Central memory CD8-positive, alpha-beta T cell (primary cell): ENCODE measurements around the gene SLC39A11.
A peak's percentile ranks its signal among the peaks of the same experiment; 100 is the strongest.
"Not testable (repeated sequence)": the region's sequence is repeated elsewhere in the genome, so short reads cannot be mapped to it uniquely, and the experiment has no call there.

Source experiments
- ATAC-seq: fragments of 150-1000 bp; cut with Tn5 transposase; replicated peaks from 2 replicates; pipeline ENCODE4 v1.10.0; 2022; ENCODE audit warnings: mild to moderate bottlenecking, moderate FRiP score, moderate number of reproducible peaks; ENCODE audit not compliant: poor library complexity, severe bottlenecking; ENCODE audit errors: extremely low read depth
- DNase-seq, 2 donors: peaks; one replicate each; pipeline ENCODE4 v3.0.0; 2021; ENCODE audit warnings: low spot score in 2 of 2
- H3K27ac Mint-ChIP-seq: one replicate; pipeline ENCODE4 v1.8.0; 2022; ENCODE audit warnings: low read depth, mild to moderate bottlenecking, moderate library complexity, mixed read lengths
- H3K27me3 Mint-ChIP-seq: one replicate; pipeline ENCODE4 v1.8.0; 2022; ENCODE audit warnings: mixed read lengths
- H3K36me3 Mint-ChIP-seq: one replicate; pipeline ENCODE4 v1.8.0; 2022; ENCODE audit warnings: mild to moderate bottlenecking, moderate library complexity, mixed read lengths; ENCODE audit not compliant: insufficient read depth
- H3K4me1 Mint-ChIP-seq: one replicate; pipeline ENCODE4 v1.8.0; 2022; ENCODE audit warnings: mixed read lengths
- H3K4me3 Mint-ChIP-seq: one replicate; pipeline ENCODE4 v1.8.0; 2022; ENCODE audit warnings: mild to moderate bottlenecking, moderate library complexity, mixed read lengths
- H3K9me3 Mint-ChIP-seq: one replicate; pipeline ENCODE4 v1.8.0; 2022; ENCODE audit warnings: mixed read lengths

Gene SLC39A11

DNA sequence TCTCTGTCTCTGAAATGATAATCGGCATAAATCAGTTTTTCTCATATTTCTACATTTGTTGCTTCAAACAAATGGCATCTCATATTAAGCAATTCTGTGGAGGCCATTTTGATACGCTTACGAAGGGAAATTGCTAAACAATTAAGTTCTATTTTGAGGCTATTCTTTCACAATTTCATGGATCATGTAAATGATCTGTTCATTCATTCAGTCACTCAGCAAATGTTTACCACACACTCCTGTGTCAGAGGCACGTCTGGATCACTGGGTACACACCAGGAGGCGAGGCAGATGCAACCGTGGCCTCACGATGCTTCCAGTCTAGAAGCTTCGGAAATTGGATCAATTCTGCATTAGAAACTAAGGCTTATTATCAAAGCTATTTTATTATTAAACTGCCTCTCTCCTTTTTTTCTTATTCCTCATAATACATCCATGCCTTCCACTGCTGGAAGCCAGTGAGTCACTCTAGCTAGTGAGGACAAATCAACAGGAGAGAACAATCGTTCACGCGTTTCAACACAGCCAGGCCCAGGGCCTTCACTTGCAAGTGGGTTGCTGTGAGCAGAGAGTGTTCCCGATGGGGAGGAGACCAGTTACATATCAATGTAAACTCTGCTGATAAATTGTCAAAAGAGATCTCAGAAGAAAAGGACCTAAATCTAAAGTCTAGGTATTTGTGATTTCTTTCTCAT lies 11.3 kb upstream of the SLC39A11 start:
- peaks cover 31% of the 10 kb centered on the region for H3K27me3 Mint-ChIP-seq
- no peaks in the 10 kb centered on the region for H3K36me3 Mint-ChIP-seq
- no peaks in the 10 kb centered on the region for H3K4me1 Mint-ChIP-seq
- ATAC-seq (no peak), DNase-seq (no peak)
- H3K27ac Mint-ChIP-seq = no peak overlapping the region
- no peaks in the 10 kb centered on the region for H3K9me3 Mint-ChIP-seq
- no peak overlapping the region for H3K4me3 Mint-ChIP-seq

DNA sequence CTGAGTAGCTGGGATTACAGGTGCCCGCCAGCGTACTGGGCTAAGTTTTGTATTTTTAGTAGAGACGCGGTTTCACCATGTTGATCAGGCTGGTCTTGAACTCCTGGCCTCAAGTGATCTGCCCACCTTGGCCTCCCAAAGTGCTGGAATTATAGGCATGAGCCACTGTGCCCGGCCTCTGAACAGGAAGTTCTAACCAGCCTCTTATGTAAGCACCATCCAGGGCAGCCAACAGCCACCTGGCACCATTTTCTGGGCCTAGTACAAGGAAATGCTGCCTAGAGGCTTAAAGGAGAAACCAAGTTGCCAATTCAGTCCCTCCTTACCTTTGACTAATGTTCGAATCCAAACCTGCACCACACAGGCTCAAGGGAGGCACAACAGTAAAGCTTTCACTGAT lies 8.5 kb upstream of the SLC39A11 start:
- Mint-ChIP-seq H3K4me3 (no peak overlapping the region), H3K9me3 (no peaks in the 10 kb centered on the region), H3K4me1 (no peaks in the 10 kb centered on the region), H3K36me3 (no peaks in the 10 kb centered on the region), H3K27me3 (peaks cover 47% of the 10 kb centered on the region), H3K27ac (no peak overlapping the region)
- ATAC-seq = no peak
- no peak for DNase-seq

DNA sequence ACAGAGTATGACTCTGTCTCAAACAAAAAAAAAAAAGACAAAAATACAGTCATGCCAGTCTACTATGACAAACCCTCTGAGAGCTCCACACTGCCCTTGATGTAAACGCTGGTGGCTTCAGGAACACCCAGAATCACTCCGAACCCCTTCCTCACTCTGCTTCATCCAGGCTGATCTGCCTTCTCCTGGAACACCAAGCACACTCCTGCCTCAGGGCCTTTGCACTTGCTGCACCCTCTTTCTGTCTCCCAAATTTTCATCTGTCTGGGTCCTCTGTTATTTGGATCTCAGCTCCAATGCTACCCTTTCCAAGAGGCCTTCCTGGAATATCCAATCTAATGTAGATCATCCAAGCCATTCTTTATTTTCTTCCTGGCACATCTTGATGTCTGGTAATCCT lies 7.9 kb upstream of the SLC39A11 start:
- Mint-ChIP-seq H3K4me1 (no peaks in the 10 kb centered on the region), H3K9me3 (no peaks in the 10 kb centered on the region), H3K4me3 (no peak overlapping the region), H3K36me3 (no peaks in the 10 kb centered on the region), H3K27me3 (peaks cover 46% of the 10 kb centered on the region), H3K27ac (no peak overlapping the region)
- DNase-seq (no peak), ATAC-seq (no peak)

DNA sequence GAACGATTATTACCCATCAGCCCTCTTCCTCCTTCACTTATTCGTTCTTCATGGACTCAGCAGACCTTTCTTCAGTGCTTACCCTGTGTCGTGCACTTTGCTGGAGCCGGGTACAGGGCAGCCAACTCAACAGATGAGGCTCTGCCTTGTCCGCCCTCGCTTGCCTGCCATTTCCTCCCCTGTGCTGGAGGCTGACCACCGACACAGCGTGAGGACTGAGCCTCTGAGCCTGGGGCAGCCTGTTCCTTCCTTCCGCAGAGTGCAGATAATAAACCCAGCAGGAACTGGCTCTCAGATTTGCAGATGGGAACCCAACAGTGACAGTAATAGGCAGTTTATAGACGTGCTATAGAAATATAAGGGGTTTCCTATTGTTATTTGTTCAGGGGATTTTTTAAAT lies 7.0 kb upstream of the SLC39A11 start:
- H3K4me1 Mint-ChIP-seq = no peaks in the 10 kb centered on the region
- no peak for DNase-seq
- no peaks in the 10 kb centered on the region for H3K36me3 Mint-ChIP-seq
- no peak overlapping the region for H3K27ac Mint-ChIP-seq
- no peak overlapping the region for H3K4me3 Mint-ChIP-seq
- no peaks in the 10 kb centered on the region for H3K9me3 Mint-ChIP-seq
- H3K27me3 Mint-ChIP-seq = peaks cover 38% of the 10 kb centered on the region
- no peak for ATAC-seq

DNA sequence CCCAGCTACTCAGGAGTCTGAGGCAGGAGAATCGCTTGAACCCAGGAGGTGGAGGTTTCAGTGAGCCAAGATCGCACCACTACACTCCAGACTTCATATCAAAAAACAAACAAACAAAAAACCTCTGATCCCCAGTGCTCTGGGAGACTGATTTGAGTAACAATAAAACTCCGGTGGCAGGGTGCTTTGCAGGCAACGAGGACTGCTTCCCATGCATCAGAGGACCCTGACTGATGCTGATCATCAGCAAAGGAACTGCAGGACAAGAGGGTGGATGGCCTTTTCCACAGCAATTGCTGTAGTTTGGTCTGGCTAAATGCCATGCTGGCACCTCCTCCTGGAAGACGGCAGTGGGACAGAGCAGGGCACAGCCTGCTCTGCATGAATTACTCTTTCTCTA lies 6.4 kb upstream of the SLC39A11 start:
- H3K27me3 Mint-ChIP-seq = peaks cover 35% of the 10 kb centered on the region
- no peaks in the 10 kb centered on the region for H3K36me3 Mint-ChIP-seq
- no peaks in the 10 kb centered on the region for H3K9me3 Mint-ChIP-seq
- ATAC-seq (no peak), DNase-seq (no peak)
- no peak overlapping the region for H3K27ac Mint-ChIP-seq
- no peak overlapping the region for H3K4me3 Mint-ChIP-seq
- H3K4me1 Mint-ChIP-seq = no peaks in the 10 kb centered on the region

GRCh38 chr17:73097973-73098765 lies 5.7 kb upstream of the SLC39A11 start:
- H3K27ac Mint-ChIP-seq, H3K9me3 Mint-ChIP-seq, DNase-seq, H3K4me3 Mint-ChIP-seq, ATAC-seq, H3K36me3 Mint-ChIP-seq, H3K4me1 Mint-ChIP-seq: not testable (repeated sequence)
- H3K27me3 Mint-ChIP-seq = peaks cover 35% of the 10 kb centered on the region

GRCh38 chr17:73096866-73097265 lies 4.4 kb upstream of the SLC39A11 start:
- peaks cover 10% of the 10 kb centered on the region for H3K4me1 Mint-ChIP-seq
- H3K27ac Mint-ChIP-seq = no peak overlapping the region
- H3K4me3 Mint-ChIP-seq = no peak overlapping the region
- no peaks in the 10 kb centered on the region for H3K36me3 Mint-ChIP-seq
- no peak for ATAC-seq
- DNase-seq = no peak
- no peaks in the 10 kb centered on the region for H3K9me3 Mint-ChIP-seq
- H3K27me3 Mint-ChIP-seq = peaks cover 35% of the 10 kb centered on the region

GRCh38 chr17:73096211-73096610 lies 3.7 kb upstream of the SLC39A11 start:
- DNase-seq (no peak), ATAC-seq (no peak)
- Mint-ChIP-seq H3K4me1 (peaks cover 15% of the 10 kb centered on the region), H3K36me3 (no peaks in the 10 kb centered on the region), H3K27ac (no peak overlapping the region), H3K9me3 (no peaks in the 10 kb centered on the region), H3K4me3 (no peak overlapping the region), H3K27me3 (peaks cover 35% of the 10 kb centered on the region)

- DNase-seq = no peak
- peak overlapping the region; percentile 95 for H3K4me3 Mint-ChIP-seq
- no peaks in the 10 kb centered on the region for H3K9me3 Mint-ChIP-seq
- no peak for ATAC-seq
- H3K4me1 Mint-ChIP-seq = peaks cover 32% of the 10 kb centered on the region
- H3K27me3 Mint-ChIP-seq = peaks cover 22% of the 10 kb centered on the region
- H3K36me3 Mint-ChIP-seq = no peaks in the 10 kb centered on the region
- no peak overlapping the region for H3K27ac Mint-ChIP-seq
Observed at GRCh38 chr17:73093286-73093685, 798 bp upstream of the SLC39A11 start.

GRCh38 chr17:73091770-73092522 lies 542 bp downstream of the SLC39A11 start:
- peak overlapping the region; percentile 95 for H3K4me3 Mint-ChIP-seq
- H3K27me3 Mint-ChIP-seq = peaks cover 15% of the 10 kb centered on the region
- DNase-seq (no peak), ATAC-seq (no peak)
- H3K36me3 Mint-ChIP-seq = peaks cover 3% of the 10 kb centered on the region
- no peaks in the 10 kb centered on the region for H3K9me3 Mint-ChIP-seq
- peak overlapping the region; percentile 88 for H3K27ac Mint-ChIP-seq
- peaks cover 32% of the 10 kb centered on the region for H3K4me1 Mint-ChIP-seq

GRCh38 chr17:73091410-73091769 lies 1.1 kb downstream of the SLC39A11 start:
- Mint-ChIP-seq H3K4me1 (peaks cover 32% of the 10 kb centered on the region), H3K4me3 (peak overlapping the region; percentile 95), H3K27ac (no peak overlapping the region), H3K36me3 (peaks cover 3% of the 10 kb centered on the region), H3K27me3 (peaks cover 9% of the 10 kb centered on the region), H3K9me3 (no peaks in the 10 kb centered on the region)
- ATAC-seq (no peak), DNase-seq (no peak)

DNA sequence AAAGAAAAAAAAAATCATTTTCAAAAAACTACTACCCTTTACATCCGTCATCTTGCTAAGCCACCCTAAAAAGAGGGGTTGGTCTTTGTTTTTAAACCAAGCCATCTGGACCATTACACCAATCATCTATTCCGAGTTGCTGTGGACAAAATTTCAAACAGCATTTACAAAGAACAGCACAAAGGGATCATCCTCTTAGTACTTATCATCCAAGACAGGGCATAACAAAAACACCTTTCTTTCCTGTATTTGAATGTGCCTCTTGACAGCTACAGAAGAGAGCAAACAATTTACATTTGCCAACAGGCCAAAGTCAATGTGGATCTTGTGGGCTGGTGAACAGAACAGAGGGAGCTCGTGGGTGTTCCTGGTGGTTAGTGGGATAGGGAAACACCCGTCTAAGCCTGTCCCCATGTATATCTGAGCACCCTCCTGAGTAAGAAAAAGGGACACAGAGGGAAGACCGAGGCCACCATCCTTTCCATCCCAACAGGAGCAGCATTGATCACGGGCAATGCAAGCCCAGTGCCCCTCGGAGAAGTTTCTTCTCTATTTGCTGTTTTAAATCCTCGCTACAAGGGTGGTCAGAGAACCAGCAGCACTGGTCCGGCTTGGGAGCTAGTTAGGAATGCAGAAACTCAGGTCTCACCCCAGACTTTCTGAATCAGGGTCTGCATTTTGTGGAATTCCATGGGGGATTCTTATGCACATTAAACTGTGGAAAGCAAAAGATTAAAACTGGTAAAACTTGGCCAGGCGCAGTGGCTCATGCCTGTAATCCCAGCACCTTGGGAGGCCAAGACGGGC lies 1.9 kb downstream of the SLC39A11 start:
- Mint-ChIP-seq H3K27me3 (peaks cover 1% of the 10 kb centered on the region), H3K4me1 (peaks cover 38% of the 10 kb centered on the region), H3K36me3 (peaks cover 3% of the 10 kb centered on the region), H3K9me3 (no peaks in the 10 kb centered on the region), H3K27ac (no peak overlapping the region), H3K4me3 (peak overlapping the region; percentile 95)
- DNase-seq (no peak), ATAC-seq (no peak)
